HepG2 (cell line): ENCODE data around the gene SMAD3. TPM values are rescaled to one million over a fixed set of nuclear protein-coding genes. Genes with fewer than 3 reads are reported as not detected.

Source experiments
- ATAC-seq: fragments of 200-7000 bp; cut with Tn5 transposase; 3 replicates; pipeline ENCODE4 v1.9.1; 2020; ENCODE audit warnings: mild to moderate bottlenecking, moderate library complexity
- BruUV-seq: library from RNA; stranded (reverse); fragments of 400-500 nt; replicated peaks from 2 replicates; lab custom pipeline; 2021; lab: Mats Ljungman, UMichigan
- CTCF ChIA-PET: fragments of 300-600 bp; formaldehyde crosslinking; extraction: SDS; loops from one replicate; lab custom pipeline; 2021; ENCODE audit warnings: low total read pairs, inconsistent platforms, low intra/inter-chr PET ratio; lab: Yijun Ruan, JAX
- POLR2A ChIA-PET: fragments of 350-600 bp; sonication (Branson Sonifier 250); formaldehyde crosslinking; loops from one replicate; lab custom pipeline; 2020; ENCODE audit warnings: antibody characterized with exemption, inconsistent platforms; lab: Yijun Ruan, JAX
- DNase-seq: peaks from one replicate; pipeline ENCODE4 v3.0.0-alpha.2; 2015; ENCODE audit warnings: low spot score
- FAIRE-seq: peaks from 3 replicates; lab custom pipeline; 2011; peaks lifted over from hg19 to GRCh38; lab: Jason Lieb, UNC
- H2AFZ ChIP-seq: one replicate; pipeline ENCODE4 v1.6.1; 2011; ENCODE audit warnings: low read length, inconsistent platforms
- H3K27ac ChIP-seq: fragments of 300-600 bp; 3 replicates; pipeline ENCODE4 v1.8.0; 2011; ENCODE audit warnings: mixed run types, mild to moderate bottlenecking, mixed read lengths, low read length, inconsistent platforms; ENCODE audit not compliant: insufficient read depth; ENCODE audit errors: extremely low read length
- H3K27me3 ChIP-seq, 2 experiments: fragments of 200-600 bp in 1 of 2; 2 replicates in 1 of 2; 3 replicates in 1 of 2; pipeline versions ENCODE4 v1.6.0 to v1.8.0; 2011; ENCODE audit warnings: low read length in 2 of 2, mild to moderate bottlenecking in 2 of 2, moderate library complexity in 2 of 2, inconsistent platforms in 1 of 2; ENCODE audit not compliant: insufficient read depth in 2 of 2, control insufficient read depth in 1 of 2
- H3K36me3 ChIP-seq, 2 experiments: fragments of 200-600 bp in 1 of 2; replicated peaks in 1 of 2; 2 replicates in 1 of 2; 3 replicates in 1 of 2; pipeline versions ENCODE4 v1.5.1 to v1.8.0; 2011; ENCODE audit warnings: low read length in 2 of 2, inconsistent platforms in 1 of 2; ENCODE audit not compliant: insufficient read depth in 2 of 2, control insufficient read depth in 1 of 2
- H3K4me1 ChIP-seq: 2 replicates; pipeline ENCODE4 v1.5.1; 2012; ENCODE audit warnings: low read length, inconsistent platforms; ENCODE audit not compliant: insufficient read depth
- H3K4me2 ChIP-seq: 2 replicates; pipeline ENCODE4 v1.6.0; 2011; ENCODE audit warnings: low read depth, low read length, inconsistent platforms
- H3K4me3 ChIP-seq, 3 experiments: fragments of 200-600 bp in 1 of 3; sonication (generic), shearing (Covaris generic) in 1 of 3; replicated peaks in 1 of 3; 2 replicates each; pipeline ENCODE4 v1.5.1; 2011 to 2016; ENCODE audit warnings: low read length in 3 of 3, inconsistent platforms in 2 of 3, low read depth in 2 of 3, mild to moderate bottlenecking in 2 of 3, control low read depth in 1 of 3, mixed read lengths in 1 of 3; ENCODE audit not compliant: insufficient read depth in 1 of 3
- H3K79me2 ChIP-seq: one replicate; pipeline ENCODE4 v1.6.1; 2011; ENCODE audit warnings: low read length, inconsistent platforms; ENCODE audit not compliant: insufficient read depth
- H3K9ac ChIP-seq: 2 replicates; pipeline ENCODE4 v1.6.0; 2011; ENCODE audit warnings: mild to moderate bottlenecking, low read depth, low read length, inconsistent platforms; ENCODE audit not compliant: insufficient read depth
- H3K9me3 ChIP-seq: 2 replicates; pipeline ENCODE4 v1.5.1; 2012; ENCODE audit warnings: mild to moderate bottlenecking, low read length
- H4K20me1 ChIP-seq: 2 replicates; pipeline ENCODE4 v1.6.0; 2011; ENCODE audit warnings: inconsistent platforms, mild to moderate bottlenecking, low read length, moderate library complexity; ENCODE audit not compliant: insufficient read depth
- ASH2L ChIP-seq: fragments of 300-600, 200-600 bp; sonication (generic); IDR thresholded peaks from 2 replicates; pipeline ENCODE4 v1.7.0; 2017; ENCODE audit warnings: low read depth, mild to moderate bottlenecking, moderate library complexity, mixed read lengths, low read length; ENCODE audit not compliant: insufficient read length
- CEBPB ChIP-seq: IDR thresholded peaks from 2 replicates; pipeline ENCODE4 v1.6.1; 2011; ENCODE audit warnings: low read depth, low read length, improper control_type of control experiment, borderline replicate concordance
- FOXA1 ChIP-seq, 2 experiments: fragments of 450-650 bp in 1 of 2; sonication (generic) in 1 of 2; formaldehyde crosslinking in 1 of 2; IDR thresholded peaks; 2 replicates each; pipeline versions ENCODE4 v1.4.0 to v1.6.1; 2016 to 2020; ENCODE audit warnings: missing genetic modification reagents in 1 of 2
- KDM6A ChIP-seq: IDR thresholded peaks from 2 replicates; pipeline ENCODE4 v1.6.1; 2016; ENCODE audit warnings: low read depth
- NONO ChIP-seq, 2 experiments: fragments of 450-650 bp in 1 of 2; sonication (generic) in 1 of 2; formaldehyde crosslinking in 1 of 2; IDR thresholded peaks in 1 of 2; conservative IDR thresholded peaks in 1 of 2; 2 replicates each; pipeline versions ENCODE4 v1.6.1 to v1.8.0; 2017 to 2022; ENCODE audit warnings: mild to moderate bottlenecking in 1 of 2, missing genetic modification reagents in 1 of 2, moderate library complexity in 1 of 2
- NRL ChIP-seq: sonication (generic); formaldehyde crosslinking; IDR thresholded peaks from 2 replicates; pipeline ENCODE4 v1.5.0; 2020; ENCODE audit warnings: missing genetic modification reagents, mild to moderate bottlenecking, moderate library complexity, borderline replicate concordance
- POLR2A ChIP-seq, 2 experiments: IDR thresholded peaks; 2 replicates each; pipeline ENCODE4 v1.6.1; 2011; ENCODE audit warnings: low read depth in 2 of 2, low read length in 2 of 2, mild to moderate bottlenecking in 1 of 2, moderate library complexity in 1 of 2; ENCODE audit not compliant: insufficient read depth in 1 of 2
- ZNF207 ChIP-seq: fragments of 450-650 bp; IDR thresholded peaks from 2 replicates; pipeline ENCODE4 v1.6.1; 2016; ENCODE audit warnings: antibody characterized with exemption, borderline replicate concordance
- ZSCAN31 ChIP-seq: sonication (generic); formaldehyde crosslinking; IDR thresholded peaks from 2 replicates; pipeline ENCODE4 v1.5.0; 2020; ENCODE audit warnings: low read depth, mild to moderate bottlenecking, missing genetic modification reagents
- WGBS: methylation state at CpG from one replicate; pipeline ENCODE4 v1.1.6; 2017; ENCODE audit warnings: low lambda C conversion rate; 5-methylcytosine and 5-hydroxymethylcytosine counted together
- in situ Hi-C: cut with HindIII; loops from 2 replicates; pipeline ENCODE4 v1.10.0; 2017; ENCODE audit warnings: low pct_unique_long_range_greater_than_20kb; ENCODE audit not compliant: extremely low pct_ligation_motif_present
- intact Hi-C: fragments of 100-400 bp; cut with micrococcal nuclease; formaldehyde crosslinking; loops from one replicate; pipeline ENCODE4 v1.10.0; 2022; ENCODE audit not compliant: unreplicated experiment
- polyA plus RNA-seq, 8 experiments: library from polyadenylated mRNA; depleted of rRNA in 3 of 8; stranded (reverse) in 7 of 8; unstranded in 1 of 8; fragments of >200 nt; fragmentation: Illumina TruSeq in 4 of 8; extraction: Trizol in 4 of 8; gene quantifications; 2 replicates each; pipeline versions ENCODE4 v1.2.1 to v1.2.3, GENCODE V29; 2011 to 2016; ENCODE audit warnings: low read depth in 4 of 8, missing spikeins in 1 of 8, mixed read lengths in 1 of 8; ENCODE audit not compliant: insufficient read depth in 1 of 8
- total RNA-seq, 5 experiments: library from RNA; depleted of rRNA; stranded (reverse); fragments of >200 nt; fragmentation: Illumina TruSeq; extraction: Trizol; gene quantifications; 2 replicates each; pipeline ENCODE4 v1.2.3, GENCODE V29; 2016; ENCODE audit warnings: low read depth in 1 of 5

SMAD3 gene
- total and polyA plus RNA-seq, 2 of the 13 experiments (the other 11 are each of a cell fraction or from before 2014, with no cell fraction given): 8.6 to 56.3 TPM

GRCh38 chr15:67049351-67050044, 15.9 kb upstream of the SMAD3 start (continued):
- TF ChIP-seq ASH2L (no peak), FOXA1 (IDR thresholded peaks at IDR 0.05) (no peak), FOXA1 (CRISPR knock-in tag; IDR thresholded peaks at IDR 0.05) (peak; percentile 3; the same call in 1 of the 2 replicates), ZNF207 (no peak)

- Histone ChIP-seq H3K4me2 (peak overlapping the region; percentile 79), H3K79me2 (peaks cover 26% of the 10 kb centered on the region), H4K20me1 (peaks cover 2% of the 10 kb centered on the region; the same call in 1 of the 2 replicates), H3K27ac (peak overlapping the region; percentile 100), H2AFZ (no peak overlapping the region), H3K9ac (peak overlapping the region; percentile 93; the same call in 1 of the 2 replicates), H3K9me3 (no peaks in the 10 kb centered on the region), H3K36me3 (peaks cover 3 to 26% of the 10 kb centered on the region in 2 experiments), H3K4me3 (no peak overlapping the region), H3K27me3 (no peaks in the 10 kb centered on the region), H3K4me1 (peaks cover 14% of the 10 kb centered on the region)
- WGBS: 92% methylated on average over 3 of the region's 3 CpGs
- TF ChIP-seq NRL (CRISPR knock-in tag) (no peak), ZSCAN31 (CRISPR knock-in tag) (no peak), NONO (IDR thresholded peaks at IDR 0.05) (no peak), NONO (CRISPR knock-in tag; conservative IDR thresholded peaks at IDR 0.05) (no peak), CEBPB (peak; percentile 16; the same call in 1 of the 2 replicates), POLR2A (IDR thresholded peaks at IDR 0.05; ENCODE audit: insufficient read depth in 1 of 2, low read depth in 2 of 2, low read length in 2 of 2) (no peak), KDM6A (CRISPR knock-in tag) (no peak)
- in situ Hi-C loops: no loop called here
- peak; percentile 4 for FAIRE-seq
- intact Hi-C loops: no loop called here
- ChIA-PET CTCF (no interaction called here), POLR2A (interaction anchor here (0.9 to 12.1 kb wide), 11 partner anchors 12 to 119 kb away, joined by 3 to 248 read pairs (median 5); partner anchors contain the start of gene SMAD3)
- no peak for ATAC-seq
- no TSS peak for BruUV-seq
- DNase-seq: no peak
These were observed 15.3 kb upstream of the SMAD3 start for GRCh38 chr15:67050062-67050461.
